ENCODE results near the gene NTN1.

DNA sequence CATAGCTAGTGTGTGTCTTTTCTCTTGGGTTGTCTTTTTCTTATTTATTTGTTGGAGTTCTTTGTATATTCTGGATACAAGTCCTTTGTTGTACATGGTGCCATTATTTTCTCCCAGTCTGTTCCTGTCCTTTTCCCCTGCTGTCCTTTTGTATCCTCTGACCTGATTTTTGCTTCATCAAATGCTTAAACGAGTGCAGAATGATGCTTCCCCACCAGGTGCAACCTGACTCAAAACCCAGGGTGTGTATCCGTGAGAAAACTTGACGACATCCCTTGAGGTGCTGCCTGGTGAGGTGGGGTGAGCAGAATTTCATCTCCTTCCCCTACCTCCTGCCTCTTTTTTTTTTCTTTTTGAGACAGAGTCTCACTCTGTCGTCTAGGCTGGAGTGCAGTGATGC lies 88.6 kb downstream of the NTN1 start:
- TF ChIP-seq CTCF (IDR thresholded peaks at IDR 0.05) (no peak), POLR2A (IDR thresholded peaks at IDR 0.05) (no peak)

Data from heart left ventricle (tissue), 13 donors.